ENCODE data around the gene NELFA.

DNA sequence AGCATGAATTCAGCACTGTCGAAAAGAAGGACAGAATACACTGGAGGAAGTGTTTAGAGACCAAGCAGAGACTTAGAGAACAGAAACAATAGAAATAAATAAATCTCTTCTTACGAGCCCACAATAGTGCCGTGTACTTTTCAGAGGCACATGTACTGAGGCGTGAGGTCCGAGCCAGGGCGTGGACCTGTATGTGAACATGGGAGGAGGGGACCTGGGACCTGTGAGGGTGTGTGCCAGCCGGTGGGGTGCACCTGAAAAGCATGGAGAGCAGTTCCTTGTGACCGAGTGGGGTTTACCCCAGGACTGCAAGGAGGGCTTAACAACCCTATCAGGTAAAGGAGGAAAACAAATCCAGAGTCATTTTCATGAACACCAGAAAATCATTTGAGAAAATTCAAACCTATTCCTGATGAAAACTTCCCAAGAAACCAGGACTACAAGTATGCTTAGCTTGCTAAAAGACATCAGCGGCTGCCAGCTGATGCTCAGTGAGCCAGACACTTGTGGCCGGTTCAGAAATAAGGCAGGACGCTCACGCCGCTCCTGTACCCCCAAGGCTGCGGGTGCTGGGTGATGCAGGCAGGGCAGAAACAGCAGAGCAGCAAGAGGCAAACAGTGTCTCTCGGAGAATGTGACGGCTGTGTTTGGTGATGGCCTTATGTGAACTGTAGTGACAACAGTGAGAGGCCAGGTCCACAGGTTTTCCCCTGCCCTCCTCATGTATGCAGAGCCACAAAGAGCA, 37.1 kb downstream of the NELFA start:
- TF ChIP-seq CTCF (IDR thresholded peaks at IDR 0.05; ENCODE audit: insufficient read depth, low read length, poor library complexity, severe bottlenecking) (no peak), EZH2phosphoT487 (conservative IDR thresholded peaks at IDR 0.05; ENCODE audit: low read length) (no peak)

Measured in SU-DHL-6 (cell line).